ENCODE results near the gene IGFBPL1. TPM values are rescaled to one million over a fixed set of nuclear protein-coding genes. Genes with fewer than 3 reads are reported as not detected.

IGFBPL1 gene
- total and polyA plus RNA-seq, 2 donors (not counting 1 experiment from before 2014, with no cell fraction given), result not detected

DNA sequence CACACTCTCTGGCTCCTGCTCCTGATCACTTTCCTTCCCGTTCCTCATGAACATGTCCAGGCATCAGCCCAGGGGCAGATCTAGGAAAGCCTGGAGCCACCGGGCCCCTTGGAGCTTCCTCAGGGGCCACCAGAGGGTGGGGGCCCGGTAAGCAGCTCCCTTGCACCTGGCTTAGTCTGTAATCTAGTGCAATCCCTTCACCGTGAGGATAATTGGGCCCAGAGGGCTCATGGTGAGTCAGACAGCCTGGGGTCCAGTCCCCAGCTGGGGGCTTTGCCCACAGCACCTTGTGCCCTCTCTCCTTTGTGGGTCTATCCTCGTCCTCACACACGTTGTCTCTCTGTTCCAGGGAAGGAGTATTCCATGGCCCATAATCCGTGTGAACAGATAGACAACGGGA, 42.1 kb downstream of the IGFBPL1 start:
- Histone ChIP-seq H4K20me1 (ENCODE audit: control insufficient read depth, insufficient read depth, low read length, poor library complexity, severe bottlenecking) (no peaks in the 10 kb centered on the region), H2AFZ (ENCODE audit: insufficient read depth, low read depth, low read length, poor library complexity, severe bottlenecking) (no peak overlapping the region), H3K27ac (ENCODE audit: low read length in 2 of 2) (no peak overlapping the region), H3K9ac (ENCODE audit: low read length) (no peak overlapping the region), H3K4me1 (ENCODE audit: control insufficient read depth in 2 of 2, insufficient read depth in 2 of 2, low read length in 2 of 2) (no peaks in the 10 kb centered on the region), H3K36me3 (replicated peaks in 1 of 2; ENCODE audit: control extremely low read depth in 1 of 2, control insufficient read depth in 1 of 2, extremely low read depth in 1 of 2, insufficient read depth in 2 of 2, low read length in 1 of 2) (no peaks in the 10 kb centered on the region), H3K27me3 (replicated peaks in 1 of 4; ENCODE audit: control extremely low read depth in 1 of 4, control insufficient read depth in 3 of 4, insufficient read depth in 4 of 4, low read length in 3 of 4) (no peaks in the 10 kb centered on the region), H3K79me2 (ENCODE audit: control insufficient read depth, insufficient read depth, low read length) (no peaks in the 10 kb centered on the region), H3K4me2 (replicated peaks; ENCODE audit: low read depth, low read length, poor library complexity, severe bottlenecking) (no peak overlapping the region), H3K9me3 (ENCODE audit: control extremely low read depth in 1 of 3, control insufficient read depth in 2 of 3, insufficient read depth in 1 of 3, low read length in 2 of 3) (peaks cover 0 to 10% (median 0%) of the 10 kb centered on the region in 3 donors), H3K4me3 (ENCODE audit: control extremely low read depth in 1 of 5, extremely low read depth in 1 of 5, insufficient read depth in 1 of 5, low read depth in 2 of 5, low read length in 4 of 5) (no peak overlapping the region)
- ATAC-seq (ENCODE audit: low read depth) (no peak), DNase-seq (no peak)
- no peak overlapping the region for H3K4me3 Mint-ChIP-seq
- peaks cover 2% of the 10 kb centered on the region for H3K9me3 Mint-ChIP-seq (ENCODE audit: insufficient read depth)
- TF ChIP-seq, protein P1, sequence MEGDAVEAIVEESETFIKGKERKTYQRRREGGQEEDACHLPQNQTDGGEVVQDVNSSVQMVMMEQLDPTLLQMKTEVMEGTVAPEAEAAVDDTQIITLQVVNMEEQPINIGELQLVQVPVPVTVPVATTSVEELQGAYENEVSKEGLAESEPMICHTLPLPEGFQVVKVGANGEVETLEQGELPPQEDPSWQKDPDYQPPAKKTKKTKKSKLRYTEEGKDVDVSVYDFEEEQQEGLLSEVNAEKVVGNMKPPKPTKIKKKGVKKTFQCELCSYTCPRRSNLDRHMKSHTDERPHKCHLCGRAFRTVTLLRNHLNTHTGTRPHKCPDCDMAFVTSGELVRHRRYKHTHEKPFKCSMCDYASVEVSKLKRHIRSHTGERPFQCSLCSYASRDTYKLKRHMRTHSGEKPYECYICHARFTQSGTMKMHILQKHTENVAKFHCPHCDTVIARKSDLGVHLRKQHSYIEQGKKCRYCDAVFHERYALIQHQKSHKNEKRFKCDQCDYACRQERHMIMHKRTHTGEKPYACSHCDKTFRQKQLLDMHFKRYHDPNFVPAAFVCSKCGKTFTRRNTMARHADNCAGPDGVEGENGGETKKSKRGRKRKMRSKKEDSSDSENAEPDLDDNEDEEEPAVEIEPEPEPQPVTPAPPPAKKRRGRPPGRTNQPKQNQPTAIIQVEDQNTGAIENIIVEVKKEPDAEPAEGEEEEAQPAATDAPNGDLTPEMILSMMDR (IDR thresholded peaks at IDR 0.05), result no peak
- no peak for TF ChIP-seq EZH2 (IDR thresholded peaks at IDR 0.05; ENCODE audit: borderline replicate concordance, insufficient read depth, low read depth, low read length, poor library complexity, severe bottlenecking)
- ChIA-PET POLR2A (no interaction called here), CTCF (no interaction called here)
- no peak overlapping the region for H3K27ac Mint-ChIP-seq
- H3K27me3 Mint-ChIP-seq, result peaks cover 5% of the 10 kb centered on the region
- 87% methylated on average over 8 of the region's 8 CpGs for WGBS (ENCODE audit: insufficient coverage)
- H3K4me1 Mint-ChIP-seq, result no peaks in the 10 kb centered on the region
- intact Hi-C loops (cut with micrococcal nuclease), result no loop called here

DNA sequence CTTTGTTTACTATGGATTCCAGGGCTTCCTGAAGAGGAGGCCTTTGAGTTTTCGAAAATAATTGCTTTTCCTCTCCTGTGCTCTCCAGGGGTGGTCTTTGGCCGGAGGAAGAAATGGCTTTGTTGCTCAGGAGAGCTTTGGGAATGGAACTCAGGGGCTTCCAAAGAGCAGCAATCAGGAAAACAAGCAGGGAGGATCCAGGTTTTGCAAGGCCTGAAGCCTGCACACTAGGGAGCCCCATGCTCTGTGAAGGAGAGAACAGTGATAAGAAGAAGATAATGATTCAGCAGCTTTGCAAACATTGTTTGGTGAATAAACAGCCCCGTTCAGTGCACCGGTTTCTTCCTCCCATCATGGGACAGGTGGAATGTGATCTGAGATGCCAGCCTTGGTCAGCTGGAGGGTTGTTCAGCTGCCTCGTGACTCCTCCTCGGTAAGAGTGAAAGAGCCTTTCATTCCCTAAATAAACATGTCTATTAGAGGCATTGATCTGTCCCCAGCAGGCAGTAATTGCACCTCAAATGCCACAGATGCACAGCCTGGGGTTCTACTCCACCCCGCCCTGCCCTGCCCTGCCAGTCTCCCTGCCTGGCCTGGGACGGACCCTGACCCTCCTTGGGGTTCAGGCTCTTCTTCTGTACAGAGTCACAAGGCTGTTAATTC, 43.3 kb downstream of the IGFBPL1 start:
- Mint-ChIP-seq H3K27ac (no peak overlapping the region), H3K4me1 (no peaks in the 10 kb centered on the region), H3K9me3 (ENCODE audit: insufficient read depth) (peaks cover 2% of the 10 kb centered on the region), H3K4me3 (no peak overlapping the region), H3K27me3 (peaks cover 5% of the 10 kb centered on the region)
- H3K36me3 ChIP-seq (replicated peaks in 1 of 2; ENCODE audit: control extremely low read depth in 1 of 2, control insufficient read depth in 1 of 2, extremely low read depth in 1 of 2, insufficient read depth in 2 of 2, low read length in 1 of 2), result no peaks in the 10 kb centered on the region
- no peak overlapping the region for H3K4me2 ChIP-seq (replicated peaks; ENCODE audit: low read depth, low read length, poor library complexity, severe bottlenecking)
- no peaks in the 10 kb centered on the region for H3K4me1 ChIP-seq (ENCODE audit: control insufficient read depth in 2 of 2, insufficient read depth in 2 of 2, low read length in 2 of 2)
- no peaks in the 10 kb centered on the region for H3K27me3 ChIP-seq (replicated peaks in 1 of 4; ENCODE audit: control extremely low read depth in 1 of 4, control insufficient read depth in 3 of 4, insufficient read depth in 4 of 4, low read length in 3 of 4)
- no peak overlapping the region for H2AFZ ChIP-seq (ENCODE audit: insufficient read depth, low read depth, low read length, poor library complexity, severe bottlenecking)
- H3K4me3 ChIP-seq (ENCODE audit: control extremely low read depth in 1 of 5, extremely low read depth in 1 of 5, insufficient read depth in 1 of 5, low read depth in 2 of 5, low read length in 4 of 5), result no peak overlapping the region
- TF ChIP-seq EZH2 (IDR thresholded peaks at IDR 0.05; ENCODE audit: borderline replicate concordance, insufficient read depth, low read depth, low read length, poor library complexity, severe bottlenecking), result no peak
- TF ChIP-seq, protein P1 (IDR thresholded peaks at IDR 0.05), result no peak
- intact Hi-C loops (cut with micrococcal nuclease), result no loop called here
- H3K79me2 ChIP-seq (ENCODE audit: control insufficient read depth, insufficient read depth, low read length), result no peaks in the 10 kb centered on the region
- no peak overlapping the region for H3K27ac ChIP-seq (ENCODE audit: low read length in 2 of 2)
- no peak overlapping the region for H3K9ac ChIP-seq (ENCODE audit: low read length)
- ATAC-seq (ENCODE audit: low read depth) (no peak), DNase-seq (no peak)
- CTCF ChIA-PET, result no interaction called here
- peaks cover 0 to 10% (median 0%) of the 10 kb centered on the region in 3 donors for H3K9me3 ChIP-seq (ENCODE audit: control extremely low read depth in 1 of 3, control insufficient read depth in 2 of 3, insufficient read depth in 1 of 3, low read length in 2 of 3)
- POLR2A ChIA-PET, result no interaction called here
- WGBS (ENCODE audit: insufficient coverage), result 73% methylated on average over 5 of the region's 8 CpGs
- no peaks in the 10 kb centered on the region for H4K20me1 ChIP-seq (ENCODE audit: control insufficient read depth, insufficient read depth, low read length, poor library complexity, severe bottlenecking)

Measured in B cell (primary cell).